Mesendoderm (in vitro differentiated cells): ENCODE results near the gene RERE.

Source experiments
- DNase-seq: peaks from one replicate; pipeline ENCODE4 v3.0.0; 2013
- H2AK5ac ChIP-seq: 2 replicates; pipeline ENCODE4 v1.6.1; 2013; ENCODE audit warnings: low read length, inconsistent platforms
- H2BK120ac ChIP-seq: 2 replicates; pipeline ENCODE4 v1.6.1; 2013; ENCODE audit warnings: low read depth, mild to moderate bottlenecking, low read length, moderate library complexity, mixed read lengths
- H2BK15ac ChIP-seq: replicated peaks from 2 replicates; pipeline ENCODE4 v1.6.1; 2013; ENCODE audit warnings: low read depth, mild to moderate bottlenecking, moderate library complexity
- H2BK5ac ChIP-seq: 2 replicates; pipeline ENCODE4 v1.6.1; 2013; ENCODE audit warnings: low read length, inconsistent platforms
- H3K18ac ChIP-seq: 2 replicates; pipeline ENCODE4 v1.6.1; 2013; ENCODE audit warnings: mild to moderate bottlenecking, low read length, mixed read lengths
- H3K23ac ChIP-seq: one replicate; pipeline ENCODE4 v1.6.1; 2013; ENCODE audit warnings: low read length
- H3K27ac ChIP-seq: 2 replicates; pipeline ENCODE4 v1.5.1; 2013; ENCODE audit warnings: low read depth, mild to moderate bottlenecking, inconsistent platforms, low read length, moderate library complexity
- H3K27me3 ChIP-seq: 2 replicates; pipeline ENCODE4 v1.6.1; 2013; ENCODE audit warnings: low read length, control low read depth, mild to moderate bottlenecking, inconsistent platforms; ENCODE audit not compliant: insufficient read depth, poor library complexity
- H3K36me3 ChIP-seq: 2 replicates; pipeline ENCODE4 v1.6.1; 2013; ENCODE audit warnings: low read length, inconsistent platforms; ENCODE audit not compliant: control insufficient read depth, insufficient read depth
- H3K4ac ChIP-seq: one replicate; pipeline ENCODE4 v1.6.1; 2013; ENCODE audit warnings: low read depth, mild to moderate bottlenecking, low read length, moderate library complexity
- H3K4me1 ChIP-seq: 2 replicates; pipeline ENCODE4 v1.6.1; 2013; ENCODE audit warnings: low read depth, low read length, inconsistent platforms; ENCODE audit not compliant: control insufficient read depth
- H3K4me2 ChIP-seq: 2 replicates; pipeline ENCODE4 v1.6.1; 2013; ENCODE audit warnings: low read length
- H3K4me3 ChIP-seq: 2 replicates; pipeline ENCODE4 v1.5.1; 2013; ENCODE audit warnings: mild to moderate bottlenecking, low read length
- H3K56ac ChIP-seq: one replicate; pipeline ENCODE4 v1.6.1; 2013; ENCODE audit warnings: low read length
- H3K79me1 ChIP-seq: 2 replicates; pipeline ENCODE4 v1.6.1; 2013; ENCODE audit warnings: low read length, inconsistent platforms
- H3K79me2 ChIP-seq: 2 replicates; pipeline ENCODE4 v1.6.1; 2013; ENCODE audit warnings: mild to moderate bottlenecking, low read length; ENCODE audit not compliant: control insufficient read depth, insufficient read depth
- H3K9ac ChIP-seq: 2 replicates; pipeline ENCODE4 v1.6.1; 2013; ENCODE audit warnings: low read length, inconsistent platforms
- H4K5ac ChIP-seq: one replicate; pipeline ENCODE4 v1.6.1; 2013; ENCODE audit warnings: low read length
- H4K8ac ChIP-seq: one replicate; pipeline ENCODE4 v1.6.1; 2013; ENCODE audit warnings: low read depth, mild to moderate bottlenecking, control low read depth, low read length, moderate library complexity
- WGBS: extraction: QIAGEN DNeasy Blood & Tissue Kit; methylation state at CpG from one replicate; pipeline ENCODE4 v1.1.7; 2013; ENCODE audit warnings: low lambda C conversion rate, missing lambda C conversion rate; ENCODE audit not compliant: insufficient coverage; ENCODE audit errors: extremely low coverage; 5-methylcytosine and 5-hydroxymethylcytosine counted together

RERE gene

GRCh38 chr1:8863138-8863537, 45.7 kb upstream of the RERE start:
- no peak overlapping the region for H3K4ac ChIP-seq
- peaks cover 2% of the 10 kb centered on the region for H3K79me2 ChIP-seq
- peaks cover 70% of the 10 kb centered on the region for H3K36me3 ChIP-seq
- no CpG with 5 or more reads among the region's 7 CpGs for WGBS
- no peak overlapping the region for H3K18ac ChIP-seq
- no peak overlapping the region for H2BK120ac ChIP-seq
- H3K4me3 ChIP-seq, result no peak overlapping the region
- no peak overlapping the region for H2BK15ac ChIP-seq
- H3K9ac ChIP-seq, result no peak overlapping the region
- no peak overlapping the region for H3K27ac ChIP-seq
- H3K23ac ChIP-seq, result no peak overlapping the region
- no peak overlapping the region for H3K56ac ChIP-seq
- no peak overlapping the region for H4K8ac ChIP-seq
- no peak for DNase-seq
- H2BK5ac ChIP-seq, result no peak overlapping the region
- no peaks in the 10 kb centered on the region for H3K27me3 ChIP-seq
- peaks cover 17% of the 10 kb centered on the region for H3K79me1 ChIP-seq
- H2AK5ac ChIP-seq, result no peak overlapping the region
- H4K5ac ChIP-seq, result no peak overlapping the region
- H3K4me1 ChIP-seq, result no peaks in the 10 kb centered on the region
- no peak overlapping the region for H3K4me2 ChIP-seq

- peak; percentile 81 for DNase-seq
- H3K27ac ChIP-seq, result no peak overlapping the region
- H2BK15ac ChIP-seq, result no peak overlapping the region
- no peak overlapping the region for H4K8ac ChIP-seq
- H3K79me2 ChIP-seq, result no peaks in the 10 kb centered on the region
- H3K36me3 ChIP-seq, result peaks cover 65% of the 10 kb centered on the region
- H2AK5ac ChIP-seq, result no peak overlapping the region
- no peak overlapping the region for H2BK5ac ChIP-seq
- H3K4me1 ChIP-seq, result no peaks in the 10 kb centered on the region
- no peak overlapping the region for H4K5ac ChIP-seq
- H3K4me3 ChIP-seq, result no peak overlapping the region
- no peak overlapping the region for H3K9ac ChIP-seq
- H3K56ac ChIP-seq, result no peak overlapping the region
- H2BK120ac ChIP-seq, result no peak overlapping the region
- peaks cover 17% of the 10 kb centered on the region for H3K79me1 ChIP-seq
- H3K23ac ChIP-seq, result no peak overlapping the region
- no peak overlapping the region for H3K18ac ChIP-seq
- H3K27me3 ChIP-seq, result no peaks in the 10 kb centered on the region
- no peak overlapping the region for H3K4me2 ChIP-seq
- no peak overlapping the region for H3K4ac ChIP-seq
- WGBS, result no CpG with 5 or more reads among the region's 4 CpGs
Observed at GRCh38 chr1:8862528-8862927, 45.1 kb upstream of the RERE start.

GRCh38 chr1:8860738-8861516, 43.5 kb upstream of the RERE start:
- Histone ChIP-seq H3K18ac (no peak overlapping the region), H3K4me3 (no peak overlapping the region), H3K27me3 (no peaks in the 10 kb centered on the region), H3K4me2 (no peak overlapping the region), H4K5ac (no peak overlapping the region), H3K79me2 (no peaks in the 10 kb centered on the region), H3K79me1 (peaks cover 13% of the 10 kb centered on the region), H3K56ac (no peak overlapping the region), H3K4me1 (no peaks in the 10 kb centered on the region), H3K23ac (no peak overlapping the region), H4K8ac (no peak overlapping the region), H2BK5ac (no peak overlapping the region), H3K27ac (no peak overlapping the region), H2BK15ac (no peak overlapping the region), H3K4ac (no peak overlapping the region), H3K9ac (no peak overlapping the region), H3K36me3 (peaks cover 55% of the 10 kb centered on the region), H2BK120ac (no peak overlapping the region), H2AK5ac (no peak overlapping the region)
- WGBS, result no CpG with 5 or more reads among the region's 21 CpGs
- no peak for DNase-seq

GRCh38 chr1:8858888-8859706, 41.7 kb upstream of the RERE start:
- no peak overlapping the region for H4K5ac ChIP-seq
- no peak overlapping the region for H3K4ac ChIP-seq
- no peak overlapping the region for H2AK5ac ChIP-seq
- no peak overlapping the region for H3K23ac ChIP-seq
- H2BK5ac ChIP-seq, result no peak overlapping the region
- H3K4me3 ChIP-seq, result no peak overlapping the region
- H3K4me1 ChIP-seq, result no peaks in the 10 kb centered on the region
- no peak overlapping the region for H3K27ac ChIP-seq
- no peaks in the 10 kb centered on the region for H3K27me3 ChIP-seq
- DNase-seq, result peak; percentile 80
- H3K36me3 ChIP-seq, result peaks cover 39% of the 10 kb centered on the region
- no peak overlapping the region for H2BK120ac ChIP-seq
- no peak overlapping the region for H3K9ac ChIP-seq
- peaks cover 3% of the 10 kb centered on the region for H3K79me1 ChIP-seq
- no CpG with 5 or more reads among the region's 12 CpGs for WGBS
- no peak overlapping the region for H3K18ac ChIP-seq
- no peak overlapping the region for H4K8ac ChIP-seq
- H3K4me2 ChIP-seq, result no peak overlapping the region
- no peak overlapping the region for H3K56ac ChIP-seq
- H3K79me2 ChIP-seq, result no peaks in the 10 kb centered on the region
- H2BK15ac ChIP-seq, result no peak overlapping the region

- no peak overlapping the region for H4K8ac ChIP-seq
- no peak overlapping the region for H4K5ac ChIP-seq
- no peak overlapping the region for H3K4me2 ChIP-seq
- H2BK5ac ChIP-seq, result no peak overlapping the region
- no peak overlapping the region for H3K4ac ChIP-seq
- no peak overlapping the region for H2BK15ac ChIP-seq
- no peak overlapping the region for H2AK5ac ChIP-seq
- peaks cover 3% of the 10 kb centered on the region for H3K79me1 ChIP-seq
- H3K27ac ChIP-seq, result peak overlapping the region; percentile 9
- no peak overlapping the region for H3K4me3 ChIP-seq
- no peaks in the 10 kb centered on the region for H3K4me1 ChIP-seq
- WGBS, result no CpG with 5 or more reads among the region's 2 CpGs
- H3K18ac ChIP-seq, result no peak overlapping the region
- H3K9ac ChIP-seq, result no peak overlapping the region
- H3K27me3 ChIP-seq, result no peaks in the 10 kb centered on the region
- H3K79me2 ChIP-seq, result no peaks in the 10 kb centered on the region
- peaks cover 31% of the 10 kb centered on the region for H3K36me3 ChIP-seq
- peak; percentile 82 for DNase-seq
- H2BK120ac ChIP-seq, result no peak overlapping the region
- H3K23ac ChIP-seq, result no peak overlapping the region
- H3K56ac ChIP-seq, result no peak overlapping the region
Observed at GRCh38 chr1:8858112-8858668, 40.8 kb upstream of the RERE start.
